T-cell (primary cell): ENCODE measurements around the gene RPS28. TPM values are rescaled to one million over a fixed set of nuclear protein-coding genes. Genes with fewer than 3 reads are reported as not detected.

Experiments
- ATAC-seq, 4 experiments: fragments of 200-7000 bp in 3 of 4; fragments of 150-1000 bp in 1 of 4; cut with Tn5 transposase; replicated peaks in 1 of 4; 1 replicate in 3 of 4; 2 replicates in 1 of 4; pipeline ENCODE4 v1.10.0; 2021; ENCODE audit warnings: moderate library complexity in 3 of 4, mild to moderate bottlenecking in 2 of 4, moderate number of reproducible peaks in 1 of 4
- CTCF ChIA-PET, 2 donors: fragments of 300-600 bp; sonication (Branson Sonifier 250); formaldehyde crosslinking; loops; one replicate each; lab custom pipeline; 2022; ENCODE audit warnings: antibody characterized with exemption in 2 of 2; lab: Charles Lee
- POLR2A ChIA-PET, 2 donors: fragments of 300-600 bp; sonication (Branson Sonifier 250); formaldehyde crosslinking; loops; one replicate each; lab custom pipeline; 2022; ENCODE audit warnings: antibody characterized with exemption in 2 of 2; lab: Charles Lee
- DNase-seq, 35 experiments: peaks; one replicate each; pipeline versions ENCODE4 v3.0.0 to v3.0.0-alpha.2; 2013 to 2023
- H3K27ac ChIP-seq: one replicate; pipeline ENCODE4 v1.5.1; 2013; ENCODE audit warnings: low read length
- H3K27me3 ChIP-seq, 2 experiments: replicated peaks in 1 of 2; 1 replicate in 1 of 2; 2 replicates in 1 of 2; pipeline versions ENCODE4 v1.6.1 to v1.7.0; 2013; ENCODE audit warnings: low read length in 1 of 2, mixed read lengths in 1 of 2; ENCODE audit not compliant: control insufficient read depth in 2 of 2, insufficient read depth in 2 of 2; ENCODE audit errors: extremely low read depth in 1 of 2
- H3K36me3 ChIP-seq, 2 donors: 1 replicate in 1 of 2; 2 replicates in 1 of 2; pipeline versions ENCODE4 v1.6.1 to v1.7.0; 2013; ENCODE audit warnings: low read length in 1 of 2; ENCODE audit not compliant: control insufficient read depth in 2 of 2, insufficient read depth in 1 of 2; ENCODE audit errors: extremely low read depth in 1 of 2
- H3K4me1 ChIP-seq, 2 experiments: 1 replicate in 1 of 2; 2 replicates in 1 of 2; pipeline versions ENCODE4 v1.6.1 to v1.7.0; 2013; ENCODE audit warnings: low read length in 2 of 2, mixed read lengths in 1 of 2; ENCODE audit not compliant: insufficient read depth in 2 of 2, control insufficient read depth in 1 of 2; ENCODE audit errors: extremely low read depth in 1 of 2
- H3K4me3 ChIP-seq, 2 donors: 1 replicate in 1 of 2; 2 replicates in 1 of 2; pipeline versions ENCODE4 v1.5.1 to v1.7.0; 2013; ENCODE audit warnings: mild to moderate bottlenecking in 2 of 2, low read length in 1 of 2, moderate library complexity in 1 of 2; ENCODE audit not compliant: control insufficient read depth in 1 of 2; ENCODE audit errors: extremely low read depth in 1 of 2
- H3K9me3 ChIP-seq: 2 replicates; pipeline ENCODE4 v1.7.0; 2013
- H3K27ac Mint-ChIP-seq, 2 donors: one replicate each; pipeline ENCODE4 v1.8.0; 2020 to 2021; ENCODE audit warnings: mild to moderate bottlenecking in 2 of 2, mixed read lengths in 2 of 2
- H3K27me3 Mint-ChIP-seq, 2 donors: one replicate each; pipeline ENCODE4 v1.8.0; 2021 to 2022; ENCODE audit warnings: mixed read lengths in 2 of 2
- H3K36me3 Mint-ChIP-seq: one replicate; pipeline ENCODE4 v1.8.0; 2021; ENCODE audit warnings: mixed read lengths
- H3K4me1 Mint-ChIP-seq, 3 donors: one replicate each; pipeline ENCODE4 v1.8.0; 2020 to 2022; ENCODE audit warnings: mixed read lengths in 3 of 3, mild to moderate bottlenecking in 1 of 3
- H3K4me3 Mint-ChIP-seq, 3 donors: one replicate each; pipeline ENCODE4 v1.8.0; 2020 to 2022; ENCODE audit warnings: mild to moderate bottlenecking in 3 of 3, mixed read lengths in 3 of 3, moderate library complexity in 3 of 3
- H3K9me3 Mint-ChIP-seq, 3 donors: one replicate each; pipeline ENCODE4 v1.8.0; 2020 to 2022; ENCODE audit warnings: mixed read lengths in 3 of 3
- WGBS: methylation state at CpG from one replicate; pipeline ENCODE4 v1.1.5; 2013; ENCODE audit warnings: missing lambda C conversion rate; ENCODE audit not compliant: insufficient coverage; 5-methylcytosine and 5-hydroxymethylcytosine counted together
- total RNA-seq, 35 experiments: library from RNA in 6 of 35; stranded (reverse) in 6 of 35; fragments of 120-200 nt in 1 of 35; gene quantifications; one replicate each; pipeline versions ENCODE4 v1.2.1 to v1.2.4 and lab custom pipeline; 2013 to 2026

RPS28 gene
- total RNA-seq, 5 donors from 2014 or later (not counting 1 experiment from before 2014, with no cell fraction given), result 2,995 to 3,551 (median 3,317) TPM

- peaks cover 2 to 5% (median 2%) of the 10 kb centered on the region in 3 donors for H3K4me1 Mint-ChIP-seq
- Histone ChIP-seq H3K27me3 (peaks cover 0 to 51% of the 10 kb centered on the region in 2 experiments), H3K36me3 (no peaks in the 10 kb centered on the region), H3K4me1 (peaks cover 0 to 6% of the 10 kb centered on the region in 2 experiments), H3K27ac (no peak overlapping the region), H3K9me3 (no peaks in the 10 kb centered on the region), H3K4me3 (no peak overlapping the region)
- POLR2A ChIA-PET, result no interaction called here
- H3K4me3 Mint-ChIP-seq, result no peak overlapping the region
- H3K36me3 Mint-ChIP-seq, result no peaks in the 10 kb centered on the region
- DNase-seq (no peak), ATAC-seq (no peak)
- WGBS, result no CpG with 5 or more reads among the region's 4 CpGs
- H3K9me3 Mint-ChIP-seq, result no peaks in the 10 kb centered on the region
- CTCF ChIA-PET, result interaction anchor here in 1 of 2 donors (0.6 kb wide), 1 partner anchor 182 kb away, joined by 4 read pairs; no protein-coding TSS in a partner anchor
- H3K27ac Mint-ChIP-seq, result no peak overlapping the region
- H3K27me3 Mint-ChIP-seq, result peaks cover 10 to 13% of the 10 kb centered on the region in 2 donors
Measured at GRCh38 chr19:8357007-8357521, 35.8 kb downstream of the RPS28 start.

- ChIA-PET POLR2A (no interaction called here), CTCF (interaction anchor here in 1 of 2 donors (0.6 kb wide), 1 partner anchor 85 kb away, joined by 7 read pairs; no protein-coding TSS in a partner anchor)
Measured at GRCh38 chr19:8358948-8359347, 37.7 kb downstream of the RPS28 start.

GRCh38 chr19:8360196-8360595 lies 38.9 kb downstream of the RPS28 start:
- no peaks in the 10 kb centered on the region for H3K9me3 ChIP-seq
- peaks cover 2 to 18% of the 10 kb centered on the region in 2 experiments for H3K4me1 ChIP-seq
- H3K36me3 ChIP-seq, result no peaks in the 10 kb centered on the region
- WGBS, result 77% methylated on average over 5 of the region's 8 CpGs
- DNase-seq (no peak), ATAC-seq (no peak)
- no peak overlapping the region for H3K4me3 Mint-ChIP-seq
- H3K9me3 Mint-ChIP-seq, result no peaks in the 10 kb centered on the region
- H3K36me3 Mint-ChIP-seq, result no peaks in the 10 kb centered on the region
- CTCF ChIA-PET, result no interaction called here
- no peak overlapping the region for H3K4me3 ChIP-seq
- peaks cover 0 to 58% of the 10 kb centered on the region in 2 experiments for H3K27me3 ChIP-seq
- H3K27ac Mint-ChIP-seq, result no peak overlapping the region
- H3K27me3 Mint-ChIP-seq, result peaks cover 12 to 23% of the 10 kb centered on the region in 2 donors
- H3K27ac ChIP-seq, result no peak overlapping the region
- H3K4me1 Mint-ChIP-seq, result peaks cover 6 to 12% (median 12%) of the 10 kb centered on the region in 3 donors
- POLR2A ChIA-PET, result no interaction called here

More at GRCh38 chr19:8358948-8359347, 37.7 kb downstream of the RPS28 start:
- peaks cover 13 to 17% of the 10 kb centered on the region in 2 donors for H3K27me3 Mint-ChIP-seq
- Histone ChIP-seq H3K27me3 (peaks cover 0 to 50% of the 10 kb centered on the region in 2 experiments), H3K4me1 (peaks cover 2 to 13% of the 10 kb centered on the region in 2 experiments), H3K9me3 (no peaks in the 10 kb centered on the region), H3K36me3 (no peaks in the 10 kb centered on the region), H3K4me3 (no peak overlapping the region), H3K27ac (no peak overlapping the region)
- no peak overlapping the region for H3K4me3 Mint-ChIP-seq
- ATAC-seq (no peak), DNase-seq (no peak)
- WGBS, result no CpG with 5 or more reads among the region's 6 CpGs
- H3K36me3 Mint-ChIP-seq, result no peaks in the 10 kb centered on the region
- H3K9me3 Mint-ChIP-seq, result no peaks in the 10 kb centered on the region
- no peak overlapping the region for H3K27ac Mint-ChIP-seq
- peaks cover 3 to 12% (median 9%) of the 10 kb centered on the region in 3 donors for H3K4me1 Mint-ChIP-seq

- H3K4me3 ChIP-seq, result no peak overlapping the region
- H3K9me3 ChIP-seq, result no peaks in the 10 kb centered on the region
- Mint-ChIP-seq H3K27ac (peak overlapping the region in 1 of 2 donors; percentile 12), H3K36me3 (no peaks in the 10 kb centered on the region), H3K4me1 (peaks cover 6 to 12% (median 12%) of the 10 kb centered on the region in 3 donors), H3K9me3 (no peaks in the 10 kb centered on the region), H3K27me3 (peaks cover 21 to 39% of the 10 kb centered on the region in 2 donors), H3K4me3 (peak overlapping the region in 1 of 3 donors; percentile 87)
- peaks cover 2 to 18% of the 10 kb centered on the region in 2 experiments for H3K4me1 ChIP-seq
- DNase-seq, result no peak
- ChIA-PET POLR2A (no interaction called here), CTCF (no interaction called here)
- no peak overlapping the region for H3K27ac ChIP-seq
- 63% methylated on average over 8 of the region's 12 CpGs for WGBS
- H3K36me3 ChIP-seq, result no peaks in the 10 kb centered on the region
- ATAC-seq, result no peak
- H3K27me3 ChIP-seq, result peaks cover 0 to 74% of the 10 kb centered on the region in 2 experiments
Measured at GRCh38 chr19:8361921-8362793, 40.9 kb downstream of the RPS28 start.

- peaks cover 30 to 56% of the 10 kb centered on the region in 2 donors for H3K27me3 Mint-ChIP-seq
- peak within 1 kb of the TSS; percentile 10 to 52 for H3K4me3 ChIP-seq
- no peaks in the 10 kb centered on the region for H3K36me3 ChIP-seq
- H3K27ac ChIP-seq, result no peak within 1 kb of the TSS
- H3K36me3 Mint-ChIP-seq, result no peaks in the 10 kb centered on the region
- WGBS, result 3% methylated on average over 67 of the region's 81 CpGs
- H3K4me1 Mint-ChIP-seq, result peaks cover 6 to 15% (median 12%) of the 10 kb centered on the region in 3 donors
- peak; percentile 76 to 88 (median 84) for ATAC-seq
- H3K9me3 ChIP-seq, result no peaks in the 10 kb centered on the region
- peak in 27 of 35 experiments; percentile 5 to 53 (median 28) for DNase-seq
- H3K4me3 Mint-ChIP-seq, result peak within 1 kb of the TSS; percentile 71 to 87 (median 79)
- ChIA-PET CTCF (no interaction called here), POLR2A (no interaction called here)
- no peaks in the 10 kb centered on the region for H3K9me3 Mint-ChIP-seq
- peak within 1 kb of the TSS in 1 of 2 donors; percentile 41 for H3K27ac Mint-ChIP-seq
- H3K4me1 ChIP-seq, result peaks cover 2 to 21% of the 10 kb centered on the region in 2 experiments
- H3K27me3 ChIP-seq, result peaks cover 0 to 90% of the 10 kb centered on the region in 2 experiments
Measured at GRCh38 chr19:8363803-8364771, 42.8 kb downstream of the RPS28 start, which contains the start of gene ANGPTL4. TSS of gene ANGPTL4 (plus strand) at chr19:8364155. CDS start at chr19:8364322, 167 bp downstream.
